GM20431 (cell line): ENCODE measurements around the gene TRIOBP.
"Not testable (repeated sequence)": the region's sequence is repeated elsewhere in the genome, so short reads cannot be mapped to it uniquely, and the experiment has no call there.

ENCODE experiments used
- in situ Hi-C: fragments of 300-500 bp; cut with MseI, MboI; formaldehyde crosslinking; loops from one replicate; pipeline ENCODE4 v1.15.0; 2020; ENCODE audit warnings: low sequenced_read_pairs; ENCODE audit not compliant: unreplicated experiment

TRIOBP gene

GRCh38 chr22:37684803-37685615 lies 11.8 kb upstream of the TRIOBP start:
- in situ Hi-C loops, result no loop called here

- in situ Hi-C loops, result no loop called here
These were observed 10.6 kb upstream of the TRIOBP start, which contains the start of gene NOL12 for GRCh38 chr22:37686002-37686982. NOL12 (plus strand) TSS chr22:37686343; CDS start chr22:37686393, 50 bp downstream.

- in situ Hi-C loops, result no loop called here
These were observed 6.4 kb upstream of the TRIOBP start for GRCh38 chr22:37690407-37690806.

GRCh38 chr22:37690901-37691504 lies 5.8 kb upstream of the TRIOBP start:
- in situ Hi-C loops, result no loop called here

- in situ Hi-C loops, result no loop called here
These were observed 4.1 kb upstream of the TRIOBP start for GRCh38 chr22:37692627-37693285.

- in situ Hi-C loops, result not testable (repeated sequence)
These were observed 2.7 kb upstream of the TRIOBP start for GRCh38 chr22:37694131-37694530.

- in situ Hi-C loops, result not testable (repeated sequence)
These were observed 590 bp upstream of the TRIOBP start for GRCh38 chr22:37696260-37696656.

- in situ Hi-C loops, result no loop called here
These were observed 639 bp downstream of the TRIOBP start for GRCh38 chr22:37697538-37697835.

GRCh38 chr22:37701141-37701786 lies 4.4 kb downstream of the TRIOBP start:
- in situ Hi-C loops, result no loop called here

GRCh38 chr22:37703906-37704305 lies 7.1 kb downstream of the TRIOBP start:
- in situ Hi-C loops, result no loop called here

- in situ Hi-C loops, result no loop called here
These were observed 7.8 kb downstream of the TRIOBP start for GRCh38 chr22:37704645-37705044.

- in situ Hi-C loops, result no loop called here
These were observed 8.4 kb downstream of the TRIOBP start for GRCh38 chr22:37705205-37705604.

- in situ Hi-C loops, result no loop called here
These were observed 12.0 kb downstream of the TRIOBP start for GRCh38 chr22:37708580-37709444.

- in situ Hi-C loops, result no loop called here
These were observed 12.6 kb downstream of the TRIOBP start for GRCh38 chr22:37709445-37709765.

GRCh38 chr22:37710675-37711074 lies 13.8 kb downstream of the TRIOBP start:
- in situ Hi-C loops, result no loop called here

GRCh38 chr22:37711490-37711889 lies 14.6 kb downstream of the TRIOBP start:
- in situ Hi-C loops, result no loop called here

- in situ Hi-C loops, result no loop called here
These were observed 16.9 kb downstream of the TRIOBP start for GRCh38 chr22:37713761-37714160.

GRCh38 chr22:37714634-37715033 lies 17.8 kb downstream of the TRIOBP start:
- in situ Hi-C loops, result no loop called here

GRCh38 chr22:37715760-37716159 lies 18.9 kb downstream of the TRIOBP start:
- in situ Hi-C loops, result no loop called here
